Transverse colon (tissue), 4 donors: Measurements from ENCODE around the gene AGPAT2. TPM values are rescaled to one million over a fixed set of nuclear protein-coding genes. Genes with fewer than 3 reads are reported as not detected.

Source experiments
- DNase-seq: peaks from one replicate; pipeline ENCODE4 v3.0.0-alpha.2; 2019
- H3K27ac ChIP-seq, 4 donors: fragments of 200-600 bp; sonication (generic); 2 replicates each; pipeline ENCODE4 v1.5.1; 2016 to 2018; ENCODE audit warnings: inconsistent platforms in 4 of 4
- H3K27me3 ChIP-seq: fragments of 200-600 bp; sonication (generic); 2 replicates; pipeline ENCODE4 v1.5.1; 2017; ENCODE audit warnings: inconsistent platforms
- H3K36me3 ChIP-seq, 4 donors: fragments of 200-600 bp; sonication (generic); 2 replicates each; pipeline ENCODE4 v1.5.1; 2017 to 2019; ENCODE audit warnings: inconsistent platforms in 4 of 4
- H3K4me1 ChIP-seq, 4 donors: fragments of 200-600 bp; sonication (generic); 2 replicates each; pipeline ENCODE4 v1.5.1; 2017 to 2020; ENCODE audit warnings: inconsistent platforms in 4 of 4
- H3K4me3 ChIP-seq, 4 donors: fragments of 200-600 bp; sonication (generic); 1 replicate in 1 of 4; 2 replicates in 3 of 4; pipeline versions ENCODE4 v1.5.1 to v1.6.1; 2017 to 2019; ENCODE audit warnings: inconsistent platforms in 4 of 4
- H3K9me3 ChIP-seq, 2 donors: fragments of 200-600 bp; sonication (generic); 2 replicates each; pipeline ENCODE4 v1.5.1; 2017 to 2019; ENCODE audit warnings: inconsistent platforms in 2 of 2
- CTCF ChIP-seq, 5 experiments: fragments of 200-600 bp in 3 of 5; fragments of 450-650 bp in 2 of 5; sonication (generic) in 3 of 5; IDR thresholded peaks; 1 replicate in 2 of 5; 2 replicates in 3 of 5; pipeline ENCODE4 v1.5.1; 2016 to 2017; ENCODE audit warnings: antibody characterized with exemption in 5 of 5, inconsistent platforms in 3 of 5, mild to moderate bottlenecking in 2 of 5, moderate library complexity in 1 of 5
- EP300 ChIP-seq: sonication (generic); formaldehyde crosslinking; IDR thresholded peaks from one replicate; pipeline ENCODE4 v1.6.1; 2017; ENCODE audit warnings: antibody characterized with exemption, low read depth
- POLR2A ChIP-seq: fragments of 450-650 bp; IDR thresholded peaks from one replicate; pipeline ENCODE4 v1.6.1; 2016; ENCODE audit warnings: antibody characterized with exemption, mild to moderate bottlenecking, moderate library complexity
- POLR2AphosphoS5 ChIP-seq, 3 donors: sonication (generic); formaldehyde crosslinking; IDR thresholded peaks; one replicate each; pipeline ENCODE4 v1.6.1; 2016; ENCODE audit warnings: antibody characterized with exemption in 3 of 3
- WGBS, 2 donors: methylation state at CpG; one replicate each; pipeline ENCODE4 v1.1.5; 2018; ENCODE audit warnings: low coverage in 1 of 2; 5-methylcytosine and 5-hydroxymethylcytosine counted together
- in situ Hi-C, 4 donors: fragments of 200-750 bp; cut with MboI; loops; one replicate each; pipeline versions ENCODE4 v1.15.0 to v1.15.1; 2017; ENCODE audit warnings: low sequenced_read_pairs in 3 of 4, low pct_ligation_motif_present in 1 of 4, low pct_unique_long_range_greater_than_20kb in 1 of 4
- intact Hi-C: fragments of 100-400 bp; cut with DNase I; formaldehyde crosslinking; loops from one replicate; pipeline ENCODE4 v1.15.1; 2023; ENCODE audit warnings: low total_unique reads
- small RNA-seq, 4 donors: library from RNA; depleted of rRNA; stranded (forward); fragments of <200 nt; gene quantifications; one replicate each; pipeline ENCODE3, GENCODE V24; 2016
- total RNA-seq, 4 donors: library from RNA; depleted of rRNA; stranded (reverse); fragments of >200 nt; gene quantifications; one replicate each; pipeline ENCODE4 v1.1.0, GENCODE V29; 2016

Gene AGPAT2
- total RNA-seq, 4 donors from 2014 or later, result 245 to 441 (median 290) TPM

DNA sequence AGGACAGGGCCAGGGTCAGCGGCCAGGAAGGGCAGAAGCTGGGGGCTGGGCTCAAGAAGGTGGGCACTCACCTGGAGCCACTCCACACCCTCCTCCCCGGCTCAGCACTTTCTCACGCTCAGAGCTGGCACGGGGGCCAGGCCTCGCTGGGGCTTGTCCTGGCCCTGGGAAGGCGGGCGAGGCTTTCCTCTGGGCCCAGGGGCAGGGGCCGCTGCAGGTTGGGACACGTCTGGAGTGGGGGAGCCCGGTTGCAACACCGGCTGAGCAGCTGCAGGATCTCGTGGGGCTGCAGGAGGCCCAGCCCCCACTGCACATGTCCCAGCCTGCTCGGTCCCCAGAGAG, 63.4 kb downstream of the AGPAT2 start:
- Histone ChIP-seq H3K27me3 (no peaks in the 10 kb centered on the region), H3K36me3 (no peaks in the 10 kb centered on the region), H3K27ac (peak overlapping the region in 1 of 4 donors; percentile 71), H3K4me1 (peaks cover 28 to 66% (median 46%) of the 10 kb centered on the region in 4 donors), H3K4me3 (no peak overlapping the region), H3K9me3 (no peaks in the 10 kb centered on the region)
- 56% methylated on average over 12 of the region's 13 CpGs; no CpG with 5 or more reads in 1 of the 2 donors for WGBS, 2 donors
- intact Hi-C loops (loop anchor here (2.0 kb wide), 1 partner anchor 135 kb away; no protein-coding TSS in a partner anchor), in situ Hi-C loops (no loop called here)
- TF ChIP-seq EP300 (no peak), CTCF (IDR thresholded peaks at IDR 0.05) (no peak), POLR2A (no peak), POLR2AphosphoS5 (IDR thresholded peaks at IDR 0.05) (no peak)
- DNase-seq, result peak; percentile 11

Small RNA genes within 50 kb of the gene (small RNA-seq; reads per million reads assigned to genes)
- gene MIR126, result 562 to 2,159 (median 781) reads per million in 4 donors

Other genes starting within 250 kb of the AGPAT2 start
- gene INPP5E, start 247.6 kb downstream of the AGPAT2 start, total RNA-seq, result 10 to 100 TPM; 12.5 to 57.5 (median 18.3) TPM
- 10 to 100 TPM; 54.1 to 75.9 (median 65.8) TPM for gene SEC16A, start 204.4 kb downstream of the AGPAT2 start, total RNA-seq
- 100 to 1,000 TPM in 2 of 4 donors, 10 to 100 TPM in 2; 48.2 to 154 (median 98.2) TPM for gene NOTCH1, start 141.4 kb downstream of the AGPAT2 start, total RNA-seq
- gene EGFL7, start 24.5 kb downstream of the AGPAT2 start, total RNA-seq, result 10 to 100 TPM; 12.3 to 64.7 (median 33.6) TPM
- 10 to 100 TPM in 1 of 4 donors, 1 to 10 TPM in 3; 3.5 to 12.3 (median 3.9) TPM for gene DIPK1B, start 25.1 kb upstream of the AGPAT2 start, total RNA-seq
- 10 to 100 TPM in 1 of 4 donors, 1 to 10 TPM in 2, under 1 TPM in 1; 0.96 to 33.6 (median 3.3) TPM for gene LCN10, start 55.5 kb upstream of the AGPAT2 start, total RNA-seq
- 1 to 10 TPM in 2 of 4 donors, not detected in 2; 1.1 to 2.9 TPM for gene LCN6, start 61.1 kb upstream of the AGPAT2 start, total RNA-seq
- gene LCN8, start 70.8 kb upstream of the AGPAT2 start, total RNA-seq, result not detected
- gene LCN15, start 77.1 kb upstream of the AGPAT2 start, total RNA-seq, result 10 to 100 TPM in 1 of 4 donors, 1 to 10 TPM in 1, not detected in 2; 6.4 to 11.9 TPM
- 100 to 1,000 TPM; 179 to 392 (median 224) TPM for gene TMEM141, start 103.9 kb upstream of the AGPAT2 start, total RNA-seq
- 100 to 1,000 TPM in 1 of 4 donors, 10 to 100 TPM in 3; 25.2 to 161 (median 63.5) TPM for gene CCDC183, start 108.9 kb upstream of the AGPAT2 start, total RNA-seq
- gene RABL6, start 120.5 kb upstream of the AGPAT2 start, total RNA-seq, result 100 to 1,000 TPM in 3 of 4 donors, 10 to 100 TPM in 1; 71.3 to 227 (median 160) TPM
- gene AJM1, start 155.0 kb upstream of the AGPAT2 start, total RNA-seq, result 10 to 100 TPM in 3 of 4 donors, 1 to 10 TPM in 1; 9.8 to 26.5 (median 17.0) TPM
- gene PHPT1, start 162.0 kb upstream of the AGPAT2 start, total RNA-seq, result 100 to 1,000 TPM in 2 of 4 donors, 10 to 100 TPM in 2; 69.7 to 134 (median 107) TPM
- gene MAMDC4, start 164.9 kb upstream of the AGPAT2 start, total RNA-seq, result 10 to 100 TPM; 11.4 to 52.5 (median 23.2) TPM
- 100 to 1,000 TPM; 353 to 618 (median 555) TPM for gene EDF1, start 178.9 kb upstream of the AGPAT2 start, total RNA-seq
- gene TRAF2, start 199.1 kb upstream of the AGPAT2 start, total RNA-seq, result 10 to 100 TPM; 12.5 to 60.6 (median 13.8) TPM